OCI-LY1 (cell line): ENCODE results near the gene STK38.

Experiments
- H2AFZ ChIP-seq: fragments of 200-600 bp; sonication (generic), shearing (Covaris generic); 2 replicates; pipeline ENCODE4 v1.6.0; 2014; ENCODE audit warnings: antibody characterized with exemption, mild to moderate bottlenecking, low read length
- H3F3A ChIP-seq: fragments of 200-600 bp; sonication (generic), shearing (Covaris generic); 2 replicates; pipeline ENCODE4 v1.6.0; 2014; ENCODE audit warnings: mild to moderate bottlenecking, antibody characterized with exemption, low read length, moderate library complexity; ENCODE audit not compliant: insufficient read depth
- H3K27ac ChIP-seq: fragments of 200-600 bp; sonication (generic); 2 replicates; pipeline ENCODE4 v1.5.1; 2014; ENCODE audit warnings: low read length, mixed run types, mild to moderate bottlenecking, low read depth; ENCODE audit not compliant: poor library complexity, severe bottlenecking
- H3K27me3 ChIP-seq: fragments of 200-600 bp; sonication (generic); 2 replicates; pipeline ENCODE4 v1.6.0; 2014; ENCODE audit warnings: antibody characterized with exemption, mild to moderate bottlenecking, low read length, moderate library complexity; ENCODE audit not compliant: insufficient read depth
- H3K36me3 ChIP-seq: fragments of 200-600 bp; sonication (generic); 2 replicates; pipeline ENCODE4 v1.6.1; 2014; ENCODE audit warnings: mild to moderate bottlenecking, antibody characterized with exemption, low read length, moderate library complexity, mixed read lengths; ENCODE audit not compliant: insufficient read depth
- H3K4me1 ChIP-seq: fragments of 200-600 bp; sonication (generic); 2 replicates; pipeline ENCODE4 v1.5.1; 2014; ENCODE audit warnings: mild to moderate bottlenecking, low read length, moderate library complexity; ENCODE audit not compliant: insufficient read depth, severe bottlenecking
- H3K4me2 ChIP-seq: fragments of 200-600 bp; sonication (generic), shearing (Covaris generic); 2 replicates; pipeline ENCODE4 v1.6.1; 2014; ENCODE audit warnings: low read length
- H3K4me3 ChIP-seq: fragments of 200-600 bp; sonication (generic); 2 replicates; pipeline ENCODE4 v1.5.1; 2014; ENCODE audit warnings: low read length, low read depth, mild to moderate bottlenecking, mixed read lengths; ENCODE audit not compliant: poor library complexity, severe bottlenecking
- H3K79me2 ChIP-seq: fragments of 200-600 bp; shearing (Covaris generic); 2 replicates; pipeline ENCODE4 v1.6.1; 2016; ENCODE audit warnings: mixed run types, low read length, mixed read lengths; ENCODE audit not compliant: insufficient read depth
- H3K9ac ChIP-seq: fragments of 200-600 bp; sonication (generic), shearing (Covaris generic); 2 replicates; pipeline ENCODE4 v1.6.1; 2014; ENCODE audit warnings: mild to moderate bottlenecking, low read length, mixed read lengths
- H3K9me2 ChIP-seq: fragments of 200-600 bp; sonication (generic), shearing (Covaris generic); 2 replicates; pipeline ENCODE4 v1.6.1; 2014; ENCODE audit warnings: low read depth, mild to moderate bottlenecking, low read length, mixed read lengths
- H3K9me3 ChIP-seq: fragments of 200-600 bp; shearing (Covaris generic); 2 replicates; pipeline ENCODE4 v1.6.1; 2014; ENCODE audit warnings: low read length, mixed read lengths
- H4K20me1 ChIP-seq: fragments of 200-600 bp; sonication (generic), shearing (Covaris generic); 2 replicates; pipeline ENCODE4 v1.6.0; 2016; ENCODE audit warnings: mild to moderate bottlenecking, low read length; ENCODE audit not compliant: insufficient read depth
- EZH2 ChIP-seq: fragments of 200-600 bp; sonication (generic), shearing (Covaris generic); IDR thresholded peaks from 2 replicates; pipeline ENCODE4 v1.8.0; 2017; ENCODE audit warnings: borderline replicate concordance, mixed run types, mild to moderate bottlenecking, antibody characterized with exemption, low read length, moderate library complexity, mixed read lengths
- TF ChIP-seq, protein P1 (sequence below): fragments of 200-600 bp; sonication (generic), shearing (Covaris generic); IDR thresholded peaks from 2 replicates; pipeline ENCODE4 v1.5.1; 2017; ENCODE audit warnings: mild to moderate bottlenecking, antibody characterized with exemption, low read length, moderate library complexity, mixed read lengths

The STK38 gene

GRCh38 chr6:36559011-36559793 is 11.9 kb upstream of the STK38 start:
- Histone ChIP-seq H3K9ac (no peak overlapping the region), H2AFZ (no peak overlapping the region)

DNA sequence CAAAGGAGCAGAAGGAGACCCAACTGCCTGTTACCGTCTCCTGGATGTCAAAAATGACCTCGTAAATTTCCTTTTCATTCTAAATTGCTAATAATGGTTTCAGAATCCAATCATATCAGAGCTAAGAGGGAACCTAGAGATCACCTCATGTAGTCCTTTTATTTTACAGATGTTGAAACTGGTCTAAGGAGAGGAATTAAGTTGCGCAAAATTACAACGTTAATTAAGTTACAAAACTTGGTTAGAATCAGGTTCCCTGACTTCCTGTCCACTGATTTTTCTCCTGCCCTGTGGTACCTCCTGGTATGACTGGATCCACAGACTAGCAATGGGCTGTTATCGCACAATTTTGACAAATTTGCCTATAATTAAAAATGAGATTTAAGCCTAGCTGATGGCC is 9.0 kb upstream of the STK38 start:
- no peak for TF ChIP-seq EZH2
- TF ChIP-seq, protein P1, sequence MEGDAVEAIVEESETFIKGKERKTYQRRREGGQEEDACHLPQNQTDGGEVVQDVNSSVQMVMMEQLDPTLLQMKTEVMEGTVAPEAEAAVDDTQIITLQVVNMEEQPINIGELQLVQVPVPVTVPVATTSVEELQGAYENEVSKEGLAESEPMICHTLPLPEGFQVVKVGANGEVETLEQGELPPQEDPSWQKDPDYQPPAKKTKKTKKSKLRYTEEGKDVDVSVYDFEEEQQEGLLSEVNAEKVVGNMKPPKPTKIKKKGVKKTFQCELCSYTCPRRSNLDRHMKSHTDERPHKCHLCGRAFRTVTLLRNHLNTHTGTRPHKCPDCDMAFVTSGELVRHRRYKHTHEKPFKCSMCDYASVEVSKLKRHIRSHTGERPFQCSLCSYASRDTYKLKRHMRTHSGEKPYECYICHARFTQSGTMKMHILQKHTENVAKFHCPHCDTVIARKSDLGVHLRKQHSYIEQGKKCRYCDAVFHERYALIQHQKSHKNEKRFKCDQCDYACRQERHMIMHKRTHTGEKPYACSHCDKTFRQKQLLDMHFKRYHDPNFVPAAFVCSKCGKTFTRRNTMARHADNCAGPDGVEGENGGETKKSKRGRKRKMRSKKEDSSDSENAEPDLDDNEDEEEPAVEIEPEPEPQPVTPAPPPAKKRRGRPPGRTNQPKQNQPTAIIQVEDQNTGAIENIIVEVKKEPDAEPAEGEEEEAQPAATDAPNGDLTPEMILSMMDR = no peak
- no peak overlapping the region for H3K4me2 ChIP-seq
- no peak overlapping the region for H3K4me3 ChIP-seq
- no peaks in the 10 kb centered on the region for H3K9me2 ChIP-seq
- H3F3A ChIP-seq = no peaks in the 10 kb centered on the region
- no peaks in the 10 kb centered on the region for H3K79me2 ChIP-seq
- H2AFZ ChIP-seq = no peak overlapping the region
- H4K20me1 ChIP-seq = no peaks in the 10 kb centered on the region
- no peaks in the 10 kb centered on the region for H3K36me3 ChIP-seq
- peaks cover under 1% of the 10 kb centered on the region for H3K4me1 ChIP-seq
- H3K27ac ChIP-seq = no peak overlapping the region
- no peaks in the 10 kb centered on the region for H3K9me3 ChIP-seq
- H3K27me3 ChIP-seq = no peaks in the 10 kb centered on the region
- no peak overlapping the region for H3K9ac ChIP-seq

More at GRCh38 chr6:36559011-36559793, 11.9 kb upstream of the STK38 start:
- no peaks in the 10 kb centered on the region for H3K27me3 ChIP-seq
- no peak overlapping the region for H3K4me3 ChIP-seq
- no peaks in the 10 kb centered on the region for H3K9me3 ChIP-seq
- H3K4me2 ChIP-seq = no peak overlapping the region
- H3K36me3 ChIP-seq = no peaks in the 10 kb centered on the region
- no peaks in the 10 kb centered on the region for H3K79me2 ChIP-seq
- H4K20me1 ChIP-seq = no peaks in the 10 kb centered on the region
- no peak overlapping the region for H3K27ac ChIP-seq
- H3K4me1 ChIP-seq = no peaks in the 10 kb centered on the region
- H3K9me2 ChIP-seq = no peaks in the 10 kb centered on the region
- TF ChIP-seq EZH2 = no peak
- TF ChIP-seq, protein P1 = no peak
- no peaks in the 10 kb centered on the region for H3F3A ChIP-seq

- no peaks in the 10 kb centered on the region for H3K27me3 ChIP-seq
- no peaks in the 10 kb centered on the region for H3K9me2 ChIP-seq
- no peaks in the 10 kb centered on the region for H3K9me3 ChIP-seq
- H3K4me3 ChIP-seq = no peak overlapping the region
- no peaks in the 10 kb centered on the region for H3F3A ChIP-seq
- no peak overlapping the region for H2AFZ ChIP-seq
- H3K4me1 ChIP-seq = peaks cover 5% of the 10 kb centered on the region
- TF ChIP-seq EZH2 = no peak
- TF ChIP-seq, protein P1 = no peak
- H3K4me2 ChIP-seq = no peak overlapping the region
- H4K20me1 ChIP-seq = no peaks in the 10 kb centered on the region
- H3K9ac ChIP-seq = no peak overlapping the region
- H3K79me2 ChIP-seq = no peaks in the 10 kb centered on the region
- H3K27ac ChIP-seq = no peak overlapping the region
- no peaks in the 10 kb centered on the region for H3K36me3 ChIP-seq
Measured at GRCh38 chr6:36555750-36556252, 8.5 kb upstream of the STK38 start.
